Effector memory CD8-positive, alpha-beta T cell (primary cell): Measurements from ENCODE around the gene HAVCR2.
"Not testable (repeated sequence)": the region's sequence is repeated elsewhere in the genome, so short reads cannot be mapped to it uniquely, and the experiment has no call there.

Experiments
- ATAC-seq: fragments of 150-1000 bp; cut with Tn5 transposase; replicated peaks from 2 replicates; pipeline ENCODE4 v1.10.0; 2021; ENCODE audit warnings: mild to moderate bottlenecking, moderate library complexity
- DNase-seq, 3 experiments: peaks; one replicate each; pipeline ENCODE4 v3.0.0; 2021
- H3K27ac Mint-ChIP-seq, 2 donors: one replicate each; pipeline ENCODE4 v1.8.0; 2022; ENCODE audit warnings: mild to moderate bottlenecking in 2 of 2, mixed read lengths in 2 of 2, moderate library complexity in 2 of 2
- H3K27me3 Mint-ChIP-seq, 2 donors: one replicate each; pipeline ENCODE4 v1.8.0; 2022; ENCODE audit warnings: mixed read lengths in 2 of 2
- H3K36me3 Mint-ChIP-seq: one replicate; pipeline ENCODE4 v1.8.0; 2022; ENCODE audit warnings: mild to moderate bottlenecking, moderate library complexity, mixed read lengths; ENCODE audit not compliant: insufficient read depth
- H3K4me1 Mint-ChIP-seq, 2 donors: one replicate each; pipeline ENCODE4 v1.8.0; 2022; ENCODE audit warnings: low read depth in 2 of 2, mixed read lengths in 2 of 2
- H3K4me3 Mint-ChIP-seq, 2 donors: one replicate each; pipeline ENCODE4 v1.8.0; 2022; ENCODE audit warnings: mild to moderate bottlenecking in 2 of 2, mixed read lengths in 2 of 2, moderate library complexity in 2 of 2
- H3K9me3 Mint-ChIP-seq, 2 donors: one replicate each; pipeline ENCODE4 v1.8.0; 2022; ENCODE audit warnings: mixed read lengths in 2 of 2

Gene HAVCR2

GRCh38 chr5:157072508-157072907 is 36.3 kb downstream of the HAVCR2 start:
- DNase-seq = no peak
- Mint-ChIP-seq H3K36me3 (no peaks in the 10 kb centered on the region), H3K27ac (no peak overlapping the region), H3K9me3 (no peaks in the 10 kb centered on the region), H3K27me3 (no peaks in the 10 kb centered on the region), H3K4me3 (no peak overlapping the region), H3K4me1 (peaks cover 0 to 2% of the 10 kb centered on the region in 2 donors)
- ATAC-seq = peak; percentile 10

DNA sequence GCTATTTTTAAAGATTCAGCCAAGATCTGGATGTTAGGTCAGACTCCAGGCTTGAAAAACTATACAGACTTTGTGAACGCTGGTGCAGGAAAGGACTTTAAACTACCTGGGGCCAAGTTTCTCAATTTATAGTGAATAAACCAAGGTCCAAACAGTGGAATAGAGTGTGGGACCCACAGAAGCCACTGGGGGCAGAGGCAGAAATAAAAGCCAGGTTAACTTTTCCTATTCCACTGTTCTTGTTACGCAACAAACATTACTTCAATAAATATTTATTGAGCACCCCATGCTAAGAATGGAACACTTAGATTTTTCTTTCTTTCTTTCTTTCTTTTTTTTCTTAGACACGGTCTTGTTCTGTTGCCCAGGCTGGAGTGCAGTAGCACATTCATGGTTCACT is 38.9 kb downstream of the HAVCR2 start:
- H3K36me3 Mint-ChIP-seq = peaks cover 2% of the 10 kb centered on the region
- no peaks in the 10 kb centered on the region for H3K9me3 Mint-ChIP-seq
- DNase-seq = no peak
- H3K27ac Mint-ChIP-seq = no peak overlapping the region
- H3K27me3 Mint-ChIP-seq = no peaks in the 10 kb centered on the region
- H3K4me3 Mint-ChIP-seq = no peak overlapping the region
- no peak for ATAC-seq
- peaks cover 0 to 2% of the 10 kb centered on the region in 2 donors for H3K4me1 Mint-ChIP-seq

GRCh38 chr5:157068785-157069184 is 40.1 kb downstream of the HAVCR2 start:
- DNase-seq (no peak), ATAC-seq (no peak)
- H3K27ac Mint-ChIP-seq = no peak overlapping the region
- peaks cover 0 to 2% of the 10 kb centered on the region in 2 donors for H3K4me1 Mint-ChIP-seq
- no peaks in the 10 kb centered on the region for H3K9me3 Mint-ChIP-seq
- peaks cover 3% of the 10 kb centered on the region for H3K36me3 Mint-ChIP-seq
- no peak overlapping the region for H3K4me3 Mint-ChIP-seq
- H3K27me3 Mint-ChIP-seq = no peaks in the 10 kb centered on the region

DNA sequence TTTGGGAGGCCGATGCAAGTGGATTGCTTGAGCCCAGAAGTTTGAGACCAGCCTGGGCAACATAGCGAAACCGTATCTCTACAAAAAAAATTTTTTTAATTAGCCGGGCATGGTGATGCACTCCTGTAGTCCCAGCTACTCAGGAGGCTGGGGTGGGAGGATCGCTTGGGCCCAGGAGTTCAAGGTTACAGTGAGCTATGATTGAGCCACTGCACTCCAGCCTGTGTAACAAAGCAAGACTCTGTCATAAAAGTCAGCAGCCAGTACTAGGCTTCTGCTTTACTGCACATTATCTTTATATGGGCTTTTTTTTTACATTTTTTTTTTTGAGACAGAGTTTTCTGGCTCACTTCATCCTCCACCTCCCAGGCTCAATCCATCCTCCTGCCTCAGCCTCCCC is 40.5 kb downstream of the HAVCR2 start:
- Mint-ChIP-seq H3K4me1 (peaks cover 0 to 2% of the 10 kb centered on the region in 2 donors), H3K4me3 (no peak overlapping the region), H3K36me3 (peaks cover 3% of the 10 kb centered on the region), H3K27ac (no peak overlapping the region), H3K9me3 (no peaks in the 10 kb centered on the region), H3K27me3 (no peaks in the 10 kb centered on the region)
- ATAC-seq = no peak
- no peak for DNase-seq

DNA sequence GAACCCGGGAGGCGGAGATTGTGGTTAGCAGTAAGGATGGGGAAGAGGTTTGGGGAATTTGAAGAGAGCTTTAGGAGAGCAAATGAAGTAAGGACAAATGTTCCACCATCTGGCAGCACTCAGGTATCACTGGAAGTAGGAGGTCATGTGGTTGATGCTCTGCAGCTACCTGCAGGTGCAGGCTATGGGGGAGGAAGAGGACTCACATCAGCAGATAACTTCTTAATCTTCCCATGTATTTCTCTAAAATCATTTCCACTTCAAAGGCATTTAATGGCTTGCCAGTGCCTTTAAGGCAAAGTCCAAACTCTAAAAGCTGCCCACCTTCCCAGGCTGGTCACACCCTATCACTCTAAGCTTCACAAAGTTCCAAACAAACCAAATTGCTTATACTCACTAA is 41.8 kb downstream of the HAVCR2 start:
- H3K9me3 Mint-ChIP-seq = no peaks in the 10 kb centered on the region

GRCh38 chr5:157066080-157066479 is 42.8 kb downstream of the HAVCR2 start:
- peak overlapping the region in 1 of 2 donors; percentile 7 for H3K27ac Mint-ChIP-seq
- no peak for ATAC-seq
- no peak overlapping the region for H3K4me3 Mint-ChIP-seq
- H3K9me3 Mint-ChIP-seq = no peaks in the 10 kb centered on the region
- no peaks in the 10 kb centered on the region for H3K27me3 Mint-ChIP-seq
- no peaks in the 10 kb centered on the region for H3K4me1 Mint-ChIP-seq
- no peak for DNase-seq
- H3K36me3 Mint-ChIP-seq = peaks cover 3% of the 10 kb centered on the region

More for the DNA sequence above, 41.8 kb downstream of the HAVCR2 start:
- peaks cover 3% of the 10 kb centered on the region for H3K36me3 Mint-ChIP-seq
- ATAC-seq = no peak
- no peak for DNase-seq
- H3K27ac Mint-ChIP-seq = peak overlapping the region in 1 of 2 donors; percentile 7
- H3K4me1 Mint-ChIP-seq = no peaks in the 10 kb centered on the region
- H3K27me3 Mint-ChIP-seq = no peaks in the 10 kb centered on the region
- no peak overlapping the region for H3K4me3 Mint-ChIP-seq

- no peak overlapping the region for H3K27ac Mint-ChIP-seq
- no peaks in the 10 kb centered on the region for H3K27me3 Mint-ChIP-seq
- peaks cover 3% of the 10 kb centered on the region for H3K36me3 Mint-ChIP-seq
- DNase-seq (no peak), ATAC-seq (no peak)
- H3K4me3 Mint-ChIP-seq = no peak overlapping the region
- H3K9me3 Mint-ChIP-seq = no peaks in the 10 kb centered on the region
- H3K4me1 Mint-ChIP-seq = no peaks in the 10 kb centered on the region
These were observed 44.9 kb downstream of the HAVCR2 start for GRCh38 chr5:157063776-157064430.

- Mint-ChIP-seq H3K27me3 (no peaks in the 10 kb centered on the region), H3K4me1 (no peaks in the 10 kb centered on the region), H3K27ac (no peak overlapping the region), H3K4me3 (no peak overlapping the region), H3K36me3 (peaks cover under 1% of the 10 kb centered on the region), H3K9me3 (no peaks in the 10 kb centered on the region)
- no peak for ATAC-seq
- no peak for DNase-seq
These were observed 49.0 kb downstream of the HAVCR2 start for GRCh38 chr5:157059891-157060290.

GRCh38 chr5:157059093-157059539 is 49.7 kb downstream of the HAVCR2 start, which contains the start of gene HAVCR1:
Gene HAVCR1, minus strand, starts transcription at chr5:157059116. Its CDS starts 1,173 bp downstream, at chr5:157057943.
- H3K27me3 Mint-ChIP-seq = no peaks in the 10 kb centered on the region
- DNase-seq = no peak
- H3K27ac Mint-ChIP-seq = peak within 1 kb of the TSS in 1 of 2 donors; percentile 13
- H3K4me3 Mint-ChIP-seq = no peak within 1 kb of the TSS
- H3K9me3 Mint-ChIP-seq = no peaks in the 10 kb centered on the region
- H3K36me3 Mint-ChIP-seq = no peaks in the 10 kb centered on the region
- no peaks in the 10 kb centered on the region for H3K4me1 Mint-ChIP-seq
- ATAC-seq = no peak

DNA sequence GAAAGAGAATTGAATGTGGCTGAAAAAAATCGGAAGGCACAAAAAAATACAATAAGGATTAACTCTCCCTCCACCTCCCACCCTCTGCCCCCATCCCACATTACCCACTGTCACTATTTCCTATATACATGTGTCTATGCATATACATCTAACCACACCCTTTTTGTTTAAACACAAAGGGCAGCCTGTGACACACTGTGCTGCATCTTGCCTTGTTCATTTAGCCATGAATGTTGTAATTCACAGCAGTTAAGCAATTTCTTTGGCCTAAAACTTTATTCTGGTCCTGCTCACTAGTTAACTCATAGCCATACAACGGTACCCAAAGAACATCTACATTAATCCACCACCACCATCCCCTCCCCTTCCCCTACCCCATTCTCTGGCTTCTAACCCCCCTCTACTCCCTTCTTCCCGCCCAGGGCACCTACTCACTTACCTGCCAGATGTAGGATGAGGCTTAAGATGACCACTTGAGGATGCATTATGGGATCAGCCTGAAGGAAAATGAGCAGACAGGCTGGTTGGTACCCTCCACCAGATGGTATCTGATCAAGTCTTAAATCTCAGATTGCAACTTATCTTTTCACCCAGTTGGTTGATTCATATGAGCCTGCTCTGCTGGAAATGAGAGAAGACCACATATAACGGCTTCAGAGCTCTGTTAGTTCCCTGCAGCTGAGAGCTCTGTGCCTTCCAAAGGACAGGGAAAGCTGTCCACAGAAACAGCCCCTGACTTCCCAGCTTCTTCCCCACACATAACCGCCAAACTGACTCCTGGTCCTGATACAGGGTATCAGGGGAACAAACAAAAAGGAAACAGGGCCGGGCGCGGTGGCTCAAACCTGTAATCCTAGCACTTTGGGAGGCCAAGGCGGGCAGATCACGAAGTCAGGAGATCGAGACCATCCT is 51.1 kb downstream of the HAVCR2 start:
- DNase-seq (no peak), ATAC-seq (no peak)
- Mint-ChIP-seq H3K9me3 (no peaks in the 10 kb centered on the region), H3K4me3 (no peak overlapping the region), H3K27ac (peak overlapping the region in 1 of 2 donors; percentile 13), H3K36me3 (no peaks in the 10 kb centered on the region), H3K4me1 (no peaks in the 10 kb centered on the region), H3K27me3 (no peaks in the 10 kb centered on the region)

GRCh38 chr5:157056848-157057247 is 52.0 kb downstream of the HAVCR2 start:
- ATAC-seq, H3K27ac Mint-ChIP-seq, H3K36me3 Mint-ChIP-seq, H3K4me1 Mint-ChIP-seq, H3K9me3 Mint-ChIP-seq, DNase-seq, H3K4me3 Mint-ChIP-seq, H3K27me3 Mint-ChIP-seq: not testable (repeated sequence)

DNA sequence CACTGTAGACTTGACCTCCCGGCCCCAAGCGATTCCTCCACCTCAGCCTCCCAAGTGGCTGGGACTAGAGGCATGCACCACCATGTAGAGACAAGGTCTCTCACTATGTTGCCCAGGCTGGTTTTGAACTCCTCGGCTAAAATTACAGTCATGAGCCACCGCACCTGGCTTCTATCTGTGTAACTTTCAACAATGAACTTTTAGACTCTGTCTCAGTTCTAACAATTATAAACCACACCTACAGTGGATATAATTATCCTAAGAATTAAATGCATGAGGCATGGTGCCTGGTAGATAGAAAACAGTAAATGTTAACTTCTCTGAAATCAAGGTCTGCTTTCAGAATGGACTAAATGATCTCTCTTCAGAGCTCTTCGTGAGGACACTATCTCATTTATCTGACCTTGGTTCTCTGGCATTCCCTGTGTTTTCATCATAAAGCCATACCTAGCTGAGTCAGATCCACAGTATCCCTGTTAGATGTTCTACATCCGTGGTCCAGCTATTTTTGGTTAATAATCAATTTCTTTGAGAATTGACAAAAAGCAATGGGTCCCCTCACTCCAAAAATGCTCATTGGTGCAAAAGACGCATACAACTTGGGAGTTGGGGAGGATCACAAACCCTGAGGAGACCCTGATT is 57.1 kb downstream of the HAVCR2 start:
- Mint-ChIP-seq H3K36me3 (peaks cover 2% of the 10 kb centered on the region), H3K27me3 (no peaks in the 10 kb centered on the region), H3K9me3 (no peaks in the 10 kb centered on the region), H3K27ac (no peak overlapping the region), H3K4me3 (no peak overlapping the region), H3K4me1 (peaks cover 6 to 9% of the 10 kb centered on the region in 2 donors)
- no peak for ATAC-seq
- no peak for DNase-seq

- Mint-ChIP-seq H3K9me3 (no peaks in the 10 kb centered on the region), H3K36me3 (peaks cover 2% of the 10 kb centered on the region), H3K27ac (no peak overlapping the region), H3K27me3 (no peaks in the 10 kb centered on the region), H3K4me1 (peaks cover 6 to 9% of the 10 kb centered on the region in 2 donors), H3K4me3 (peak overlapping the region in 1 of 2 donors; percentile 54)
- DNase-seq (no peak), ATAC-seq (no peak)
These were observed 58.8 kb downstream of the HAVCR2 start for GRCh38 chr5:157050050-157050449.
